ENCODE results near the gene HDDC2.

HDDC2 gene, protein sequence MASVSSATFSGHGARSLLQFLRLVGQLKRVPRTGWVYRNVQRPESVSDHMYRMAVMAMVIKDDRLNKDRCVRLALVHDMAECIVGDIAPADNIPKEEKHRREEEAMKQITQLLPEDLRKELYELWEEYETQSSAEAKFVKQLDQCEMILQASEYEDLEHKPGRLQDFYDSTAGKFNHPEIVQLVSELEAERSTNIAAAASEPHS

DNA sequence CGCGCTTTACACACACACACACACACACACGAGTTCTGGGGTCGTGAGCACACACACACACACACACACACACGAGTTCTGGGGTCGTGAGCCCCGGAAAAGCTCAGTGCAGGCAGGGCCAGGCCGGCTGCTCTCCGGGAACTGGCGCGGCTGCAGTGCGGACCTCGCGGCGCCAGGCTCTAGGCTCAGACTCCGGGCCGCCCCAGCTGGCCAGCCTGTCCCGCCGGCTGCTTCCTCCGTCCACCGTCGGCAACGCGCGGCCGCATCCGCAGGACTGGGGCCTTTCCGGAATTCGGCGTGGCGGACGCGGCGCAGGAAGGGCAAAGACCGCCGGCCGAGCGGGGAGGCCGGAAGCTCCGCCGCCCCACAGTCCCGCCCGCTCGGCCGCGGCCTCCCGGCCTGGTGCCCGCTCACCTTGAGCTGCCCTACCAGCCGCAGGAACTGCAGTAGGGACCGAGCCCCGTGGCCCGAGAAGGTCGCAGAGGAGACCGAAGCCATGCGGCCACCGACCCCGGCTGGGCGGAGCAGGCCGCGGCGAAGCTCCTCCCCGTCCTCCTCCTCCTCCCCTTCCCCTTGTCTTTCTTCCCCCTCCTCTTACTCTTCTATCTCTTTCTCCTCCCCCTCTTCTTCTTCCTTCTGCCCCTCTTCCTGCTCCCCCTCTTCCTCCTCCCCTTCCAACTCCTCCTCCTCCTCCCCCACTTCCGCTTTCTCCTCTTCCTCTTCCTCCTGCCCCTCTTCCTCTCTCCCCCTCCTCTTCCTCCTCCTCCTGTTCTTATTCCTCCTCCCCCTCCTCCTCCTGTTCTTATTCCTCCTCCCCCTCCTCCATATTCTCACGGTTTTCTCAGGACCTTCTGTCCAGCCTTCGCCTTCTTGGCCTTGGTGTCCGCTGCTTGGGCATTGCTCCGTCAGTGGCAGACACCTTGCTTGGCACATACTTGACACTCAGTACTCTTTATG is at the start of gene HDDC2:
Gene HDDC2 (minus strand): TSS at position 533 of the 957 bp plus-strand sequence. CDS start 35 bp downstream, at position 498.
- peak; percentile 9 to 19 (median 13) for DNase-seq

DNA sequence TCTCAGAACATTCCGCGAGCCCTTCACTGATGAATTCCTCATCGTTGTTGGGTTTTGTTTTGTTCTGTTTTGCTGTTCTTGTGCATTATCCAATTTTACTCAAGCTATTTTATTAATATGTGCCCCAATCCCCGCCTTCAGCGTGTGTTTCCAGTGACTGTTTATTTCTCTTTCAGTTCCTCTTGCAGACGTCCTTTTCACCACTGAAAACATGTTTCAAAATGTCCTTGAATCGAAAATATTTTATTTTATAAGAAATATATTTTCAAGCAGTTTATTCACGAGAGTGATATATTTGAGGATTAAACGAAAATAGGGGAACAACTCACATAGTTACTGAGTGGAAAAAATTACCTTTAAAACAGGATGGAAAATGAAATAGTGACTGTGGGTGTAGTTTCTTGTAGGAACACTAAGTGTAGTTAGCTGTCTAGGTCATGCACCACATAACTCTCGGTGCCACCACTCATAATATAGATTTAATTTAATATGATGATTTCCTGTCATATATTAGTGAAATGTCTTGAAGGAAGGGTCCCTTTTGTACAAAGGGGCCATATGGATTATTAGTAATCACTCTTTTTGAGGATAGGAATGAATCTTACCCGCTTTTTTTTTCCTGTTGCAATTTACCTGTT is 45.3 kb upstream of the HDDC2 start:
- no peak for DNase-seq

DNA sequence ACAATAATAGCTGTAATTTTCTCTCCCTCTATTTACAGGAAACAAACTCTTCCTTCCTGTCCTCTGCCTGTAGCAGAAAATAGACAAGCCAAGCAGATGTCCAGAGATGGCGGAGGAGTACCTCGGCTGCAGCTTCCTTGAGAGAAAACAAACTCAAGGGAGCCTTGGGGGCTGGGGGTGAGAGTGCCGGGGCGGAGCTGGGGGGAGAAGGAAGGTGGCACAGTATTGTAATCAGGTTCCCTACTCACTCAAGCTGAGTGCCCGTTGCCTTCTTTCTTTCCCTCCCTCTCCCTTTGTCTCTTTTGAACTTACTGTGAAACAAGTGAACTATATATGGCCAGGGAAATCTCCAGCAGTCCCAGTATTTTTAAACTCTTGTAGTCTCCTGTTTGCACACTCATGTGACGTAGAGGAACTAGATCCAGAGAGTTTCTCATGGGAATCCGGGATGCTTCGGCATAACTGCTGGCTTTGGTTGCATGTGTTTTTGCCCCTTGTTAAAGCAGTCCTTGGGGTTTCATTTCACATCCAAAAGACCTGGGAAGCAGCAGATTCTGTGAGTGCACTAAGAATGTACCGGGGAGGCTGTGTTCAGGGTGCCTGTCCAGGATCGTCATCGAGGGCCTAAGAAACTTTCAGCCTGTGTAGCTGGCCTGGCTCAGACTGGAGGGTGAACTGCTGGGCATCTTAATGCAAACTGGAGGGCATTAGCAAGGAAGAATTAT is 44.6 kb upstream of the HDDC2 start:
- no peak for DNase-seq

DNA sequence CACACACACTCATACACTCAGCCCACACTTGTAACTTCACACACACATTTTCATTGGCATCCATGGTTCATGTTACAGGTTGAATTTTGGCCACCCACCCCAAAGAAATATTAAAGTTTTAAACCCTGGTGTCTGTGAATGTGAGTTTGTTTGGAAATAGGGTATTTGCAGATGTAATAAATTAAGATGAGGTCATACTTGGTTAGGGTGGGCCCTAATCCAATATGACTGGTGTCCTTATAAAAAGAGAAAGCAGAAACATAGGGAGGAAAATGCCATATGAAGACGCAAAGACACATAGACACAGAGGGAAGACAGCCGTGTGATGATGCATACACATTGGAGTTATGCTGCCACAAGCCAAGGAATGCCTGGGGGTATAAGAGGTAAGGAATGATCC is 39.7 kb upstream of the HDDC2 start:
- DNase-seq: no peak

DNA sequence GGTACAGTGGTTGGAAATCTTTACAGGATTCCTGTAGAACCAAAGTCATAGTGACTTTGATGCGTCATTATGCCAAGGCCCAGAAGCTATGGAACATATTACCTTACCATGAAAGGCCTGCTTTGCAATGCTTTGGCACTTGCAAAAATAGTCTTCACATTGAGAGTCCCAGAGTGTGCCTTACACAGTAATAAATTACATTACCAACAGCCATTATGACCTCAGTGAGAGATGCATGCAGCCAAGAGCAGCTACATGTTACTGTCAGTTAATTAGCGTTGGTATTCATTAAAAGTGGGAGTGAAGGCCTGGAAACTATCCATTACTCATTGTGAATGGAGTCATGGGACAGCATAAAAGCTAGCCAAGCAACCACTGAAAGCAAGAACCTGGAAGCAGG is 39.2 kb upstream of the HDDC2 start:
- DNase-seq: no peak

DNA sequence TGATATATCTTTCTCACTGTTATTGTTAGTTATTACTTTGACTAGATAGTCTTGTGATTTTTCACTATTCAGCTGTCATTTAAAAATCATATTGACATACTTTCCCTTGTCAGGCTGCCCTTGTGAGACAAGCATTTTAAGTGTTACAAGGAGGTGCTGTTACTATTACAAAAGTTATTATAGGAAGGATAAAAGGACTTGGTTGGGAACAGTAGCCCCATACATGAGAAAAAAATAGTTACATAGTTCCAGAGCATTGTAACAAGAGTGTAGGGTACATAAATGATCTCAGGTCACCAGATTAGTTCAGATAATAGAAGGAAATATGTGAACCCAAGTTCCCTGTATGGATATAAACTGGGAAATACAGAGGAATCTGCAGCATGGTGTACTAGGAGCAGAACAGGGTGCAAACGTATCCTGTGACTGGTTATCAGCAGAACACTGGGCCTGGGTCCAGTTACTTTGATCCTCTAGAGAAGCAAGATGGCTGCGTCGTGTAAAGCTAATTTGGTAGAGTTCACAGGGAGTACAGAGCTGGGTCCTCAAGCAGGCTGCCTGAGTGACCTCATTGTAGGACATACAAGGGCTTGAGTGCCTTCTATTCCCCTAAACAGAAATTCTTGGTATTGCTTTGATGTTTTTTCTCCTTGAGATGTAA is 38.5 kb upstream of the HDDC2 start:
- no peak for DNase-seq

DNA sequence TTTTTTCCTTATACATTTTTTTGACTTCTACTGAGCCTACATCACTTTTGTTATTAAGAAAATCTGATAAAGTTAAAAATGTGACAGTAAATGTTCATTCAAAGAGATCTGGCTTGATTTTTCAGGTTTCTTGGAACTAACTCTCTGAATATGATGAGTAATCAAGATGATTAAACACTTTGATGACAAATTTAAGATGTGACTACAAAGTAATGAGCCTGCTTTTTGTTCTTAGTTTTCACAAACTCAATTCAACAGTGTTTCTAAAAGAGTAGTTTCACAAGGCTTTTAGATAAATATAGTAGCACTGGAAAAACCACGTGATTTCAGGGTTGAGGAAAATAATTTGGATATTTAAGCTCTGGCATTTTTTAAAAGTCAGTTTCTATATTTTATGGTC is 37.9 kb upstream of the HDDC2 start:
- no peak for DNase-seq

DNA sequence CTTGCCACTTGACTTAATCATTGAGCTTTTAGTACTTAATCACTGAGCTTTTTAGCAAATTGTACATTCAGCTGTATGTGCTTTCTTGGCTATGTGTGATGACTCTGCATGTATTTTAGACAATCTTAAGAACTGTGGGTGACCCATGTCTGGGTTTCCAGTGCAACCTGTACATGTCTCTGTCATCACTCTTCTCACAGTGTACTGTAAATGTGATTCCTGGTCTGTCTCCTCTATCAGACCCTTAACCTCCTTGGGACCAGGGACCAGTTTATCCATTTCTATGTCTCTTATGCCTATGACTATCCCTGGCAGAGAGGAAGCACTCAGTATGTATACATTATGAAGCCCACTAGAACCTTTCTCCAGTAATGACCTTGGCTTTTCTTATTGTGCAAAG is 36.6 kb upstream of the HDDC2 start:
- no peak for DNase-seq

DNA sequence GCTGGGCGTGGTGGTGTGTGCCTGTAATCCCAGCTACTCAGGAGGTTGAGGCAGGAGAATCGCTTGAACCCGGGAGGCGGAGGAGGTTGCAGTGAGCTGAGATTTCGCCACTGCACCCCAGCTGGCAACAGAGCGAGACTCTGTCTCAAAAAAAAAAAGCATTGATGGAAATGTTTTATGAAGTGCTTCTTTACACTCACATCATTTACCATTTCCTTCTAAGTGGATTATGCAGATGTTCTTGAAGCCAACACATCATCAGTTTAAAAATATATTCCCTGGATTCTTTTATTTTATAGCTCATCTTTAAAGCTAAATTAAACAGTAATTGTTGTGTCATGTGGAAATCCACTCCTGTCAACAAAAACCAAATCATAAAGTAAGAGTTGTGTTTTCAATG is 35.9 kb upstream of the HDDC2 start:
- no peak for DNase-seq

DNA sequence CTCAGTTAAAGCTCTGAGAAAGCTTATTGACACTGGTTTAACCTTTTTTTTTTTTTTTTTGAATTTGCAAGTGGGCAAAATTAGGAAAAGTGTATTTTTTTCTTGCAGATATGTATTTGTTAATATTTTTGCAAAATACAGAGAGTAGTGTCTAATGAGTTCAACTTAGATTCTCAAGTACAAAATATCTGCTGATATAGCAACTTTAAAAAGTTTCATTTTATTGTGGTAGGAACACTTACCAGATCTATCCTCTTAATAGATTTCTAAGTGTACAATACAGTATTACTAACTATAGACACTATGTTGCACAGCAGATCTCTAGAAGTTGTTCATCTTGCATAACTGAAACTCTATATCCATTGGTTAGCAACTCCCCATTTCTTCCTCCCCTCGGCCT is 30.9 kb upstream of the HDDC2 start:
- no peak for DNase-seq

DNA sequence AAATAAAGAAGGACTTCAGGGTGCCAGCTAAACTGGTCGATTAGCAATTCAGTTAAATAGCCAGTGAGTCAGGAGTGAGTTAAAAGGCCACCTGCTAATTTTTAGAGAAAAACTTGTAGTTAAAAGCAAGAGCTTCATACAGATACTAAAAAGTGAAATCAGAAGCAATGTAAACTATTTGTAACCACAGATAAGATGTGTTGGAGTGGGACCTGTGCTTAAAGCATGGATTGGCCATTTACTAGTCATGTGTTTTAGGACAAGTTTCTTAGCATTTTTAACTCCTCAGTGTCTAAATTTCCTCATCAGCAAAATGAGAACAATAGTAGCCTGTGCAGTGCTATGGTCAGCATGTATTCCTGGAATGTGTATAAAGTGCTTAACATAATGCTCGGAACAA is 23.8 kb upstream of the HDDC2 start:
- no peak for DNase-seq

DNA sequence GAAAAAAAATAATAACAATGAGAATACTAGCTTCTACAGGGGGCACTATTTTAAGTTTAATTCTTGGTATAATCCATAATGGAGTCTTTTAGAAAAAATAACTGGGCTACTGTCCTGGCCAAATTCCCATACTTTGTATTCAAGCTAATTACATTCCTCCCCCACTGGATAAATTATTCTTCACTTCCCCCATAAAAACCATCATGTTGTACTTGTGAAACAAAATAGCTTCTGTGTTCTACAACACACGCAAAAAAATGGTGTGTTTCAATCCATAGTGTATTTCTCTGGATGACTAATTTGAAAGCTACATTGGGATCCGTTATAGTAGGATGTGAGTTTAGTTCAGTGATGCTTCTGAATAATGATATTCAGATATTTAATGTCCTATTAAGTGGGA is 21.6 kb upstream of the HDDC2 start:
- no peak for DNase-seq

DNA sequence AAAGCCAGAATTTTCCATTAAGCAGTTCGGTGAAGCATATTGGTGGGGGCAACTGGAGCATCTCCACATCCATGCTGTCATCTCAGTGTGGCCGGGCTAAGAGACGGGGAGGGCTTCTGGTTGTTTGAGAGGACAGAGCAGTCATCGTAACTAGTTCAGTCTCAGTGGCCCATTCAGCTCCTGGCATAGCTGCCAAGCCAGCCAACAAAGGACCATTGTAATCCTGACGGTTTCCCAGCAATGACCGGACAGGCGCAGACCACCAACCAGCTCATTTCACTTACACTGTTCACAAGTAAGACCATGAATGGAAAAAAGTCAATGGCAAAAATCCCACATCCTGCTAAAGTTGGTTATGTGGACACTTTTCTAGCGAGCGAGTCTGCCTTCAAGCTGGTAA is 14.9 kb upstream of the HDDC2 start:
- DNase-seq: no peak

DNA sequence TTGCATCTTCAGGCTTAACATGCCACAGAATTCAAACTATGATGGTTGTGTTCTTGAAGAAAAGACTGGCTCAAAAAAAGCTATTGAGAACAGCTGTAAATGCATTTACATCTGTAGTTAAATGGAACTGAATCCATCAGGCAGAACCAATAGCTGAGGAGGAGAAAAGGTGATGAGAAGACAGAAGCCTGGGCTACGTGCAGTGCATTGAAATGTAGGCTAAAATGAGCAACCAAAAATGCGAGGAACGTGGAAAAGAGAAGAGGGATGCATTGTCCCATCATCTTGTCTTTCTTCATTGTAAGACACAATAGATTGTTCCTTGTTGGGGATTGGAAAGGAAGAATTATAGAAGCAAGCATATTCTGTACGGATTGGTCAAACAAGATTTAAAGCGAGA is 13.8 kb upstream of the HDDC2 start:
- no peak for DNase-seq

DNA sequence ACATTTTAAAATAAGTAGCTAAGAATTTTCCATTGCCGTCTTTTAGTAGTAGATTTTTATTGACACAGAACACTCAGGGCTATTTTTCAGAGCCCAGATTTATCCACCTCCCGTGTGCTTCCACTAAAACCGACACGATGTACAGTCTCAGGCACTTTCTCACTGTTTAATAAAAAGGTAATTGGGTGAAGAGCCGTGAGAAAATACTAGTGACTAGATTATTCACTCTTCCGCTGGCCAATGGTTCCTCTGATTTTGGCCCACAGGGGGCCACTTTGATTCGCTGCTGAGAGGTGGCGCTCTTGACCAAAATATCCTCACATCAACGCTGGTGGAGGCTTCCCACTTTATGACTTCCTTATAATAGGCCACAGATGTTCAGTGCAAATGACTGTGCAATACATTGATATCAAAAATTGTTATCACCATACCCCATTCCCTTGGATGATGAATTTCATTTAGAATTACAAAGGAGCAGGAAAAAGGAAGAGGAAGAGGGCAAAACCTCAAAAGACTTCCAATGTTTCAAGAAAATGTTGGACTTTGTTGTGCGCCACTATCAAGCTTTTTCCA is 12.3 kb upstream of the HDDC2 start:
- DNase-seq: no peak

DNA sequence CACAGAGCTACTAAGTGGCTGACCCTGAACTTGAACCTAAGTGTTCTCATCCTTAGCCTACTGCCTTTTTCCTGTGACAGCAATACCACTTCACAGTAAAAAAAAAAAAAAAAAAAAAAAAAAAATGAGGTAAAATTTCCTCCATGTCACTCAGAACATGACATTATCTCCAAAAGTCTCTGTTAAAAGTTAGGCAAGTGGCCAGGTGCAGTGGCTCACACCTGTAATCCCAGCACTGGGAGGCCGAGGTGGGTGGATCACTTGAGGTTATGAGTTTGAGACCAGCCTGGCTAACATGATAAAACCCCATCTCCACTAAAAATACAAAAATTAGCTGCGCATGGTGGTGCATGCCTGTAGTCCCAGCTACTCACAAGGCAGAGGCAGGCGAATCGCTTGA is 11.2 kb upstream of the HDDC2 start:
- no peak for DNase-seq

DNA sequence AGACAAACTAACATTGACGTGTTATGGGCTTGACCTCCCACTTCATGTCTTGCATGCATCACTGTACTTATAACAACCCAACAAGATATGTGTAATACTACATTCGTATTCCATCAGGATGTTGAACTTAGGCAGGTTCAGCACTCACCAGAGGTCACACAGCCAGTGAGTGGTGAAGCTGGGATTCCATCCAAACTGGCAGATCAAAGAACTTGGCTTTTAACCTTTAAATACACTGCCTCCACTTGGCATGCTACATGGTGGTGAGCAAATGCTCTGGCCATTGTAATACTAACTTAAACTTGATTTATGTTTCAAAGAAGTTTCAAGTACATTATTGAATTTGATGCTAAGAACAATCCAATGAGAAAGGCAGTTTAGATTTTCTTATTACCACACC is 10.7 kb upstream of the HDDC2 start:
- DNase-seq: no peak

DNA sequence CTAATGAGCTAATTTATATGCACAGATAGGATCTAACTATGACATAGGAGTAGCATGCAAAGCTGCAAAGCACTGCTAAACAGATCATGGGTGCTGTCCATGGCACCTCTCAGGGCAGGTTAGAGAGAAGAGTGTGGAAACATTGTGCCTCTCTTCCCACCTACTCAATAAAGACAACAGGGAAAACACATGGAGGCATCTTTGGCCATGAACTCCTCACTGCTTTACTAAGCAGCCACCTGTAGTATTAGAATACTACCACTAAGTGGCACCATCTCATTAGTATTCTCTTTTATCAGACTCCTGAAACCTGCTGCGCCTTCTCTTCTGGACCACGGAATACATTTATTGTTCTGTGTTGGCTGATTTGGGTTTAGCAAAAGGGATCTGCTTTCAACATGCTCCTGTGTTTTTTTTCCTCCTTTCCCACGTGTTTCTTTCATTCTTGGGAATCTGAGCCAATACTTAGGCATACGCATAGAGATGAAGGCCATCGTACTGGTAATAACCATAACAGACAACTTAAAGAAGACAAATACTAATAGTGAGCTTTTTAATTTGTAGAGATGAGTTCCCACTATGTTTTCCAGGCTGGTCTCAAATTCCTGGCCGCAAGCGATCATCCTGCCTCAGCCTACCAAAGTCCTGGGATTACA is 9.4 kb upstream of the HDDC2 start:
- DNase-seq: no peak

DNA sequence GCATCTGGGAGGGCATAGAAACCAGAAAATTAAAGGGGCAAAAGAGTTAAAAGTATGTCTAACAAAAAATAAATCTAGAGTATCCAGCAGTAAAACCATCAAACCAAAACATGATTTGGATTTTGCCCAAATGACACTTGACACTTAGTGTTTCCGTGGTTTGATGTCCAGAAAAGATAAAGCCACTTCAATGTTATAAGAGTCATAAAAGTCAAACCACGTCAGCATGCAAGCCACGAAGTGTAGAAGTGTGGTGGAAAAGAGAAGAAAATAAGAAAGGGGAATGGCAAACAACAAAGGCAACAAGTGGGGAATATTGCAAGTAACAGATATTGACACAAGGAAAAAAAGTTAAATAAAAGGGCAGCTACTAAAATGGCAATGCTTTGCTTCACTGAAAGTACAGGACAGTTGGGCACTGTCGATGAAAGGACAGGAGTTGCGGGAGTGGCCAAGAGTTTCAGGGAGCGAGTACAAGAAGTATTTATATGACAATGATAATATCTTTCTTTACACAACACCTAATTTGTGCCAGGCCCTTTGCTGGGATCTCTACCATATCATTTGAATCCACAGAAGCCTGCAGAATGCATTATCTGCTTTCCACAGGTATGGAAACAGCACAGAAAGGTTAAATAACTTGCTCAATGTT is 6.3 kb upstream of the HDDC2 start:
- no peak for DNase-seq

DNA sequence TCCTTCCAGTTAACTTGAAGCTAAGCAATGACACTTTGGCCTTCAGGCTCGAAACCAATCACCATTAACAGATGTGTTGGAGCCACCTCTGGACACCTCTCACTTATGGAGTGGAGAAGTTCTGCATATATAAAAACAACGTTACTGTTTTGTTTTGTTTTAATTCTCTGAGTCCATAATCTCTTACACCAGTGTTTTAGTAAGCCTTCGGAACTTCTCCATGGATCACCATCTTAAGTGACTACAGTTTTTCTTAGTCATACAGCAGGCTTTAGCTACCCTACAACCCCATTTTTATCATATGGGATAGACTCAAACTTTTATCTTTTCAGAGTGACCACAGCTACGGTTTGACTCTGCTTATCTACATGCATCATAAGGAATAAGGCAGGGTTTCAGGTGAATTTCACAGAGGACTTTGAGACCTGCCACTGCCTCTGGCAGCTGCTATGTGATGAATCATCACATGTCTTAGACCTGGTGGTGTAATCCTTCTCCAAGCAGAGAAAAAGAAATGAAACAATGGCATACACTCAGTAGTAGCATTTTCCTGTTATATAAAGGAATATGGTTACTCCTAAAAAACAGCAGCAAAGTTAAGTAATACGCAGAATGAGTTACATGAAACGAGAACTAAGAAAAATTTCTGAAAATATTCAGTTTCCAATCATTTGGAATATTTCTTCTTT is 5.5 kb upstream of the HDDC2 start:
- no peak for DNase-seq

DNA sequence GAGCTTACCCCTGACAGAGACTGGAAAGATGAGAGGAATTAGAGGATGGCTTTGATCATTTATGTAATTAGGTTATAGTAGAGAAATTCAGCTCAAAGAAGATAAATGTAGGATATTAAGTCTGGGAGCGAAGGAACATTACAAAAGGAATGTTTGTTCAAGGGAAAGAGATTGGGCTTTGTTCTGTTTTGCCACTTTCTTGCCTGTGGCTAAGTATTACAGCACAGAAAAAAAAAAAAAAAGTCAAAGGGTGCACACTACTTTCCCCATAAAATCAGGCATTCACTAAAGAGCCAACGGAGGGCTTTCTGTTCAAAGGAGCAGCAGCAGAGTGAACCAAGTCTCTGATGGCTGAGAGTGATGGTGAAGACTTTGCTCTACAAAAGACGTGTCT is 5.0 kb upstream of the HDDC2 start:
- no peak for DNase-seq

Measured in activated CD4-positive, CD25-positive, alpha-beta regulatory T cell (primary cell).